Keratinocyte (primary cell): ENCODE results near the gene ADAMTS15. TPM values are rescaled to one million over a fixed set of nuclear protein-coding genes. Genes with fewer than 3 reads are reported as not detected.

Source experiments
- DNase-seq: peaks from one replicate; pipeline ENCODE4 v3.0.0-alpha.2; 2011; ENCODE audit warnings: low read depth, missing footprints, low spot score
- FAIRE-seq: peaks from 2 replicates; lab custom pipeline; 2011; peaks lifted over from hg19 to GRCh38; lab: Jason Lieb, UNC
- H2AFZ ChIP-seq: 2 replicates; pipeline ENCODE4 v1.6.0; 2012; ENCODE audit warnings: low read length, control low read depth, inconsistent platforms; ENCODE audit not compliant: control insufficient read depth
- H3K27ac ChIP-seq: 2 replicates; pipeline ENCODE4 v1.5.1; 2011; ENCODE audit warnings: low read length; ENCODE audit not compliant: control insufficient read depth, insufficient read depth
- H3K27me3 ChIP-seq: 3 replicates; pipeline ENCODE4 v1.6.0; 2011; ENCODE audit warnings: low read length; ENCODE audit not compliant: control insufficient read depth, insufficient read depth; ENCODE audit errors: extremely low read depth
- H3K36me3 ChIP-seq, 2 experiments: 2 replicates in 1 of 2; 3 replicates in 1 of 2; pipeline ENCODE4 v1.5.1; 2011; ENCODE audit warnings: low read length in 2 of 2, mild to moderate bottlenecking in 1 of 2; ENCODE audit not compliant: control insufficient read depth in 2 of 2, insufficient read depth in 2 of 2; ENCODE audit errors: extremely low read depth in 1 of 2
- H3K4me1 ChIP-seq: 3 replicates; pipeline ENCODE4 v1.5.1; 2011; ENCODE audit warnings: low read length; ENCODE audit not compliant: control insufficient read depth, insufficient read depth; ENCODE audit errors: extremely low read depth
- H3K4me2 ChIP-seq: 3 replicates; pipeline ENCODE4 v1.6.0; 2011; ENCODE audit warnings: low read depth, low read length; ENCODE audit not compliant: control insufficient read depth, insufficient read depth; ENCODE audit errors: extremely low read depth
- H3K4me3 ChIP-seq, 3 experiments: fragments of 200-600 bp in 1 of 3; sonication (generic) in 1 of 3; 2 replicates in 2 of 3; 3 replicates in 1 of 3; pipeline ENCODE4 v1.5.1; 2011 to 2016; ENCODE audit warnings: low read length in 3 of 3, mild to moderate bottlenecking in 3 of 3, control low read depth in 2 of 3, inconsistent platforms in 1 of 3, low read depth in 1 of 3, mixed read lengths in 1 of 3, mixed run types in 1 of 3, moderate library complexity in 1 of 3; ENCODE audit not compliant: control insufficient read depth in 2 of 3, insufficient read depth in 2 of 3; ENCODE audit errors: extremely low read depth in 1 of 3
- H3K79me2 ChIP-seq: 2 replicates; pipeline ENCODE4 v1.6.0; 2012; ENCODE audit warnings: low read length; ENCODE audit not compliant: control insufficient read depth, insufficient read depth
- H3K9ac ChIP-seq: 3 replicates; pipeline ENCODE4 v1.6.0; 2011; ENCODE audit warnings: low read length; ENCODE audit not compliant: control insufficient read depth, insufficient read depth; ENCODE audit errors: extremely low read depth
- H3K9me1 ChIP-seq: 3 replicates; pipeline ENCODE4 v1.6.0; 2011; ENCODE audit warnings: low read length; ENCODE audit not compliant: control insufficient read depth, insufficient read depth; ENCODE audit errors: extremely low read depth
- H3K9me3 ChIP-seq: 2 replicates; pipeline ENCODE4 v1.5.1; 2012; ENCODE audit warnings: low read depth, low read length; ENCODE audit not compliant: control insufficient read depth
- H4K20me1 ChIP-seq: 3 replicates; pipeline ENCODE4 v1.6.0; 2011; ENCODE audit warnings: low read length; ENCODE audit not compliant: control insufficient read depth, insufficient read depth; ENCODE audit errors: extremely low read depth
- EZH2 ChIP-seq: IDR thresholded peaks from one replicate; pipeline ENCODE4 v1.6.1; 2012; ENCODE audit warnings: inconsistent platforms, mild to moderate bottlenecking, low read length, moderate library complexity
- dilution Hi-C: fragments of 300-500 bp; cut with MboI; formaldehyde crosslinking; loops from one replicate; pipeline ENCODE4 v1.7.0; 2020; ENCODE audit warnings: low sequenced_read_pairs; ENCODE audit not compliant: extremely low pct_ligation_motif_present
- polyA plus RNA-seq, 5 experiments: library from polyadenylated mRNA; depleted of rRNA in 3 of 5; stranded (reverse) in 3 of 5; stranded (forward) in 1 of 5; unstranded in 1 of 5; fragments of >200 nt; gene quantifications; 1 replicate in 1 of 5; 2 replicates in 3 of 5; 3 replicates in 1 of 5; pipeline versions ENCODE4 v1.2.1 to v1.2.3, GENCODE V29; 2011 to 2012; ENCODE audit warnings: missing spikeins in 2 of 5, low read depth in 1 of 5, low replicate concordance in 1 of 5
- TF ChIP-seq, protein P1 (sequence below), 3 experiments: IDR thresholded peaks in 1 of 3; conservative IDR thresholded peaks in 1 of 3; optimal IDR thresholded peaks in 1 of 3; 2 replicates in 2 of 3; 3 replicates in 1 of 3; pipeline versions ENCODE3 to v1.5.1; 2011; ENCODE audit warnings: low read length in 3 of 3, mild to moderate bottlenecking in 3 of 3, moderate library complexity in 2 of 3, control low read depth in 1 of 3, inconsistent platforms in 1 of 3; ENCODE audit not compliant: insufficient read depth in 2 of 3; ENCODE audit errors: extremely low read depth in 1 of 3

ADAMTS15 gene
- polyA plus RNA-seq, 1 donor (not counting 4 experiments of a cell fraction or from before 2014, with no cell fraction given) = 0.30 TPM

DNA sequence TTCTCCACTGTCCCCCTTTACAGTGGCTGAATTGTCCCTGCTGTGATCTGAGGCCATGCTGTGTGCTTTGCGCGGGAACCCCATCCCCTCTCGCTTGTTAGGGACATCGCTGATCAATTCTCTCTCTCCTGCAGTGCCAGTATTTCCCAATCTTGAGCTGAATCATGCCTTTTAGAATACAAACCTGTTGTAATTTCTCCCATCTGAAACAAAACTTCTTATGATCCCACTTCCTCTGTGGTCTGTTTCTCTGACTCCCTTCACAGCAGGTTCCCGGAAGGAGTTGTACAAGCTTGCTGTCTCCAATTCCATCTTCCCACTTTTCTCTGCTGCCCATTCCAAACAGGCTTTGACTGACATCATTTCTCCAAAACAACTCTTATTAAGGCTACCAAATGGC lies 16.8 kb downstream of the ADAMTS15 start:
- H3K4me1 ChIP-seq = no peaks in the 10 kb centered on the region
- H3K27ac ChIP-seq = no peak overlapping the region
- H3K27me3 ChIP-seq = no peaks in the 10 kb centered on the region
- H3K79me2 ChIP-seq = no peaks in the 10 kb centered on the region
- H3K9me3 ChIP-seq = no peaks in the 10 kb centered on the region
- H4K20me1 ChIP-seq = peaks cover 2% of the 10 kb centered on the region
- no peak overlapping the region for H2AFZ ChIP-seq
- H3K9me1 ChIP-seq = no peaks in the 10 kb centered on the region
- H3K4me3 ChIP-seq = no peak overlapping the region
- TF ChIP-seq, protein P1, sequence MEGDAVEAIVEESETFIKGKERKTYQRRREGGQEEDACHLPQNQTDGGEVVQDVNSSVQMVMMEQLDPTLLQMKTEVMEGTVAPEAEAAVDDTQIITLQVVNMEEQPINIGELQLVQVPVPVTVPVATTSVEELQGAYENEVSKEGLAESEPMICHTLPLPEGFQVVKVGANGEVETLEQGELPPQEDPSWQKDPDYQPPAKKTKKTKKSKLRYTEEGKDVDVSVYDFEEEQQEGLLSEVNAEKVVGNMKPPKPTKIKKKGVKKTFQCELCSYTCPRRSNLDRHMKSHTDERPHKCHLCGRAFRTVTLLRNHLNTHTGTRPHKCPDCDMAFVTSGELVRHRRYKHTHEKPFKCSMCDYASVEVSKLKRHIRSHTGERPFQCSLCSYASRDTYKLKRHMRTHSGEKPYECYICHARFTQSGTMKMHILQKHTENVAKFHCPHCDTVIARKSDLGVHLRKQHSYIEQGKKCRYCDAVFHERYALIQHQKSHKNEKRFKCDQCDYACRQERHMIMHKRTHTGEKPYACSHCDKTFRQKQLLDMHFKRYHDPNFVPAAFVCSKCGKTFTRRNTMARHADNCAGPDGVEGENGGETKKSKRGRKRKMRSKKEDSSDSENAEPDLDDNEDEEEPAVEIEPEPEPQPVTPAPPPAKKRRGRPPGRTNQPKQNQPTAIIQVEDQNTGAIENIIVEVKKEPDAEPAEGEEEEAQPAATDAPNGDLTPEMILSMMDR (optimal IDR thresholded peaks at IDR 0.05 in 1 of 3, IDR thresholded peaks at IDR 0.05 in 1 of 3, conservative IDR thresholded peaks at IDR 0.05 in 1 of 3; ENCODE audit: extremely low read depth in 1 of 3, insufficient read depth in 2 of 3, low read length in 3 of 3) = no peak
- no peak for TF ChIP-seq EZH2
- no peak overlapping the region for H3K9ac ChIP-seq
- DNase-seq (no peak), FAIRE-seq (no peak)
- dilution Hi-C loops = no loop called here
- H3K4me2 ChIP-seq = no peak overlapping the region
- no peaks in the 10 kb centered on the region for H3K36me3 ChIP-seq

DNA sequence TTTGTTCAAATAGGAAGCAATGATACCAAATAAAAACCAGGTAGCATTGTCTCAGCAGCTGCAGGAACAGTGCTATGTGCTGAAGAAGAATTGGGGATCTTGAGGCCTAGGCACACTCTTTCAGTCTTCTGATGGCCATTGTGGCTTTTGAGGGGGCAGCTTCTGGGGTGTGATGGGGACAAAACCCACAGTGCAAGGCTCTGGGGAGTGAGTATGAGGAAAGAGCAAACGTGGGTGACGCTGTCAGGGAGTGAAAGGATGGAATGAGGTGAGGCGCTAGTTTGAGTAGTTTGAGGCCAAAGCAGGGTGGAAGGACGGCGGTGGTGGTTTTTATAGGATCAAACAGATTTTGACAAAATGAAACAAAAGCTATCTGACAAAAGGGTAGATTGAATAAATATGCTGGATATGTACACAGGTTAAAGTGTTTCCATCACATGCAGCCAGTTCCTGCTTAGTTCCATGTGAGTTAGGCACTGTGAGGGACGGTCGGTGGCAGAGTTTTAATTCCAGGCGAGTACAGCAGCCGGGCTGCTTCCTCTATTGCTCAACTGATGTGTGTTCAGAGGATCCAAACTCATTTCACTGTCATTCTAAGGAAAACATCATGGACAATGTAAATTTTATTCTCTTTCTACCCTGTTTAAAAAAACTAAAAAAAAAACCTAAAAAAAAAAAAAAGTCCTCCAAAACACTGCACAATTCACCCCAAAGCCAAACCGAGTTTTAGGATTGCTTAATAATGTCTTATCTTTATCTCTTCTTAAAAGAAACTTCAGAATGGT lies 18.9 kb downstream of the ADAMTS15 start:
- Histone ChIP-seq H3K27me3 (no peaks in the 10 kb centered on the region), H3K27ac (no peak overlapping the region), H3K9ac (no peak overlapping the region), H3K4me1 (no peaks in the 10 kb centered on the region), H3K79me2 (no peaks in the 10 kb centered on the region), H3K4me2 (no peak overlapping the region), H3K4me3 (no peak overlapping the region), H3K36me3 (no peaks in the 10 kb centered on the region), H2AFZ (no peak overlapping the region), H4K20me1 (peaks cover 2% of the 10 kb centered on the region), H3K9me1 (no peaks in the 10 kb centered on the region), H3K9me3 (no peaks in the 10 kb centered on the region)
- FAIRE-seq = no peak
- TF ChIP-seq, protein P1 (optimal IDR thresholded peaks at IDR 0.05 in 1 of 3, IDR thresholded peaks at IDR 0.05 in 1 of 3, conservative IDR thresholded peaks at IDR 0.05 in 1 of 3; ENCODE audit: extremely low read depth in 1 of 3, insufficient read depth in 2 of 3, low read length in 3 of 3) = no peak
- TF ChIP-seq EZH2 = no peak
- dilution Hi-C loops = no loop called here
- no peak for DNase-seq
